Trophoblast cell (in vitro differentiated cells and primary cell): ENCODE data around the gene PLEKHA3.

Experiments used
- DNase-seq, 2 donors: peaks; one replicate each; pipeline ENCODE4 v3.0.0-alpha.2; 2016
- H2AFZ ChIP-seq: 2 replicates; pipeline ENCODE4 v1.6.1; 2013; ENCODE audit warnings: low read length, moderate library complexity, mild to moderate bottlenecking; ENCODE audit not compliant: insufficient read depth, poor library complexity
- H2AK5ac ChIP-seq: 2 replicates; pipeline ENCODE4 v1.6.1; 2013; ENCODE audit warnings: mild to moderate bottlenecking, low read length
- H2BK120ac ChIP-seq: 2 replicates; pipeline ENCODE4 v1.6.1; 2013; ENCODE audit warnings: low read length, mild to moderate bottlenecking, moderate library complexity; ENCODE audit not compliant: insufficient read depth, poor library complexity
- H2BK12ac ChIP-seq: 2 replicates; pipeline ENCODE4 v1.6.1; 2013; ENCODE audit warnings: mild to moderate bottlenecking, low read length, moderate library complexity
- H2BK5ac ChIP-seq: 2 replicates; pipeline ENCODE4 v1.6.1; 2013; ENCODE audit warnings: low read length, low read depth, moderate library complexity, mild to moderate bottlenecking; ENCODE audit not compliant: poor library complexity
- H3K14ac ChIP-seq: 2 replicates; pipeline ENCODE4 v1.6.1; 2013; ENCODE audit warnings: mild to moderate bottlenecking, low read length
- H3K18ac ChIP-seq: 2 replicates; pipeline ENCODE4 v1.6.1; 2013; ENCODE audit warnings: mild to moderate bottlenecking, low read length
- H3K23ac ChIP-seq: 2 replicates; pipeline ENCODE4 v1.6.1; 2013; ENCODE audit warnings: low read length
- H3K27ac ChIP-seq: 2 replicates; pipeline ENCODE4 v1.5.1; 2013; ENCODE audit warnings: low read depth, mild to moderate bottlenecking, inconsistent platforms, low read length, moderate library complexity
- H3K27me3 ChIP-seq: 2 replicates; pipeline ENCODE4 v1.6.1; 2013; ENCODE audit warnings: inconsistent platforms, mild to moderate bottlenecking, low read length, moderate library complexity; ENCODE audit not compliant: insufficient read depth
- H3K36me3 ChIP-seq, 2 experiments: 1 replicate in 1 of 2; 2 replicates in 1 of 2; pipeline ENCODE4 v1.6.1; 2013; ENCODE audit warnings: low read length in 2 of 2, mild to moderate bottlenecking in 2 of 2, moderate library complexity in 1 of 2; ENCODE audit not compliant: insufficient read depth in 2 of 2, control insufficient read depth in 1 of 2
- H3K4ac ChIP-seq: 2 replicates; pipeline ENCODE4 v1.6.1; 2013; ENCODE audit warnings: low read depth, mild to moderate bottlenecking, low read length, moderate library complexity
- H3K4me1 ChIP-seq, 2 experiments: 1 replicate in 1 of 2; 2 replicates in 1 of 2; pipeline ENCODE4 v1.6.1; 2013; ENCODE audit warnings: low read length in 2 of 2, mild to moderate bottlenecking in 2 of 2, moderate library complexity in 1 of 2; ENCODE audit not compliant: insufficient read depth in 2 of 2, control insufficient read depth in 1 of 2
- H3K4me2 ChIP-seq: 2 replicates; pipeline ENCODE4 v1.6.1; 2013; ENCODE audit warnings: inconsistent platforms, mild to moderate bottlenecking, low read length, moderate library complexity
- H3K4me3 ChIP-seq: 2 replicates; pipeline ENCODE4 v1.5.1; 2013; ENCODE audit warnings: mild to moderate bottlenecking, low read depth, low read length, inconsistent platforms
- H3K79me1 ChIP-seq: one replicate; pipeline ENCODE4 v1.6.1; 2013; ENCODE audit warnings: low read length
- H3K79me2 ChIP-seq: 2 replicates; pipeline ENCODE4 v1.6.1; 2013; ENCODE audit warnings: low read length, mild to moderate bottlenecking; ENCODE audit not compliant: control insufficient read depth, insufficient read depth, poor library complexity
- H3K9ac ChIP-seq: 2 replicates; pipeline ENCODE4 v1.6.1; 2013; ENCODE audit warnings: mild to moderate bottlenecking, low read length
- H3K9me3 ChIP-seq: 2 replicates; pipeline ENCODE4 v1.6.1; 2013; ENCODE audit warnings: low read depth, mild to moderate bottlenecking, control low read depth, inconsistent platforms, low read length; ENCODE audit not compliant: insufficient read depth
- H4K12ac ChIP-seq: 2 replicates; pipeline ENCODE4 v1.6.1; 2013; ENCODE audit warnings: low read depth, mild to moderate bottlenecking, low read length, moderate library complexity
- H4K8ac ChIP-seq: 2 replicates; pipeline ENCODE4 v1.6.1; 2013; ENCODE audit warnings: low read depth, mild to moderate bottlenecking, low read length, moderate library complexity
- H4K91ac ChIP-seq: one replicate; pipeline ENCODE4 v1.6.1; 2013; ENCODE audit warnings: low read depth, mild to moderate bottlenecking, low read length, moderate library complexity
- WGBS: extraction: QIAGEN DNeasy Blood & Tissue Kit; methylation state at CpG from one replicate; pipeline ENCODE4 v1.1.7; 2013; ENCODE audit warnings: missing lambda C conversion rate; ENCODE audit not compliant: insufficient read length, insufficient coverage; ENCODE audit errors: extremely low coverage; 5-methylcytosine and 5-hydroxymethylcytosine counted together

The PLEKHA3 gene

DNA sequence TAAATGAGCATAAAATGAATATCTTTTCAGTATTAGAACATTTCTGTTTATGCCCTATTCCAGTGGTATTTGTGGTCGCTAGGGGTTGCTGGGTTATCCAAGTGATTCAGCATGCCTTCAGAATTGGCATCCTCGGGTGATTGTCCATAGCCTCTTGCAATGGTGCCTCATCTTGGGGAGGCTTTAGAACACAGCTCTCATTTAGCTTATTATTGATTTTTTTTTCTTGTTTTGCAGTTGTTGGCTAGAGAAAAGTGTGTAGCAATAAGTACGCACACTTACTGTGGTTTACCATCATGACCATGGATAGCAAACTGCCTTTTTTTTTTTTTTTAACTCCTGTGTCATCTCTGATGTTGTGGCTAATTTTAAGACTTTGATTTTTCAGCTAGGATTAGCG lies 33.6 kb downstream of the PLEKHA3 start:
- Histone ChIP-seq H3K18ac (no peak overlapping the region), H2AK5ac (no peak overlapping the region), H2BK120ac (no peak overlapping the region), H3K4me1 (no peaks in the 10 kb centered on the region), H3K9ac (no peak overlapping the region), H3K4me2 (no peak overlapping the region), H3K79me2 (no peaks in the 10 kb centered on the region), H2AFZ (no peak overlapping the region), H4K12ac (no peak overlapping the region), H3K79me1 (no peaks in the 10 kb centered on the region), H3K14ac (no peak overlapping the region), H3K36me3 (peaks cover 2 to 5% of the 10 kb centered on the region in 2 experiments), H3K4ac (no peak overlapping the region), H3K27me3 (no peaks in the 10 kb centered on the region), H2BK5ac (no peak overlapping the region), H2BK12ac (no peak overlapping the region), H4K91ac (no peak overlapping the region), H3K4me3 (no peak overlapping the region), H3K23ac (no peak overlapping the region), H4K8ac (no peak overlapping the region), H3K9me3 (no peaks in the 10 kb centered on the region), H3K27ac (no peak overlapping the region)
- no peak for DNase-seq
- no CpG with 5 or more reads among the region's 4 CpGs for WGBS

DNA sequence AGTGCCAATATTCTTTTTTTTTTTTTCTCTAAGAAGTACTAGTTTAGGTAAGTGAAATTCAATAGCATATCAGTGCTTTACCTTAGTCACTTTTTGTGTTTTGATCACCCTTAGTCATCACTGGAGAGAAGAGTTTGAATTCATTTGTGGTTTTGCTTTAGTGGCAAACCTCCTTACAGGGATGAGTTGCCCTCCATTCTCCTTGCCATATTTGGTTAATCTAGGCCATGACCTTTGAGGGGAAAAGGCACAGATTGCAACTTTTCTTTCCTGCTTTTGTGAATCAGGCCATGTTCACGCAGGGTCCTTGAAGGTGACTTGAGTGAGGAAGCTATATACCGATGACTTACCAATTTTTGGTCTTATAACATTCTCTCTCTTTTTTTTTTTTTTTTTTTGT lies 34.4 kb downstream of the PLEKHA3 start:
- peaks cover 2 to 5% of the 10 kb centered on the region in 2 experiments for H3K36me3 ChIP-seq
- H3K9me3 ChIP-seq = no peaks in the 10 kb centered on the region
- H3K4ac ChIP-seq = no peak overlapping the region

DNA sequence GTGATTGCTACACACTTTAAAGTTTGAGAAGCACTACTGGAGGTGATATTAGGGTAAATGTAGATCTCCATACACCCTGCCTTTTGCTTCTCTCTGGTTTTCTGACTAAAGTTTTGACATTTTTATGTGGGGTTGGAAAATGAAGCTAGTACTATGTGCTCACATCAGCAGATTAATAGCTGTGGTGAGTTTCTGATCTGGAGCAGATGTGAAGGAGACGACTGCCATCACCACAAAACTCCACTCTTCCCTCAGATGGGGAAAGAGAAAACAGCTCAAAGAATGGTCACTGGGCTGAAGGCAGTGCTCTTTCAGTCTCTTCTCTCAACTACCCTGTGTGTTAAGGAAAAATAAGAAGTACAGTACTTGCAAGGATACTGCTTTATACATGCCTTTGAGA lies 37.2 kb downstream of the PLEKHA3 start:
- Histone ChIP-seq H3K4me2 (no peak overlapping the region), H4K8ac (no peak overlapping the region)

More for the DNA sequence above, 34.4 kb downstream of the PLEKHA3 start:
- H2BK12ac ChIP-seq = no peak overlapping the region
- H3K79me1 ChIP-seq = no peaks in the 10 kb centered on the region
- H3K14ac ChIP-seq = no peak overlapping the region
- H4K91ac ChIP-seq = no peak overlapping the region
- no peak overlapping the region for H2BK120ac ChIP-seq
- H3K4me3 ChIP-seq = no peak overlapping the region
- no peak overlapping the region for H2AK5ac ChIP-seq
- no peak for DNase-seq
- no peak overlapping the region for H3K18ac ChIP-seq
- H3K79me2 ChIP-seq = no peaks in the 10 kb centered on the region
- H2BK5ac ChIP-seq = no peak overlapping the region
- no peak overlapping the region for H2AFZ ChIP-seq
- H3K27ac ChIP-seq = no peak overlapping the region
- H3K9ac ChIP-seq = no peak overlapping the region
- no peak overlapping the region for H3K23ac ChIP-seq
- H3K27me3 ChIP-seq = no peaks in the 10 kb centered on the region
- no peak overlapping the region for H4K8ac ChIP-seq
- no peaks in the 10 kb centered on the region for H3K4me1 ChIP-seq
- no peak overlapping the region for H4K12ac ChIP-seq
- no CpG with 5 or more reads among the region's 2 CpGs for WGBS
- H3K4me2 ChIP-seq = no peak overlapping the region

DNA sequence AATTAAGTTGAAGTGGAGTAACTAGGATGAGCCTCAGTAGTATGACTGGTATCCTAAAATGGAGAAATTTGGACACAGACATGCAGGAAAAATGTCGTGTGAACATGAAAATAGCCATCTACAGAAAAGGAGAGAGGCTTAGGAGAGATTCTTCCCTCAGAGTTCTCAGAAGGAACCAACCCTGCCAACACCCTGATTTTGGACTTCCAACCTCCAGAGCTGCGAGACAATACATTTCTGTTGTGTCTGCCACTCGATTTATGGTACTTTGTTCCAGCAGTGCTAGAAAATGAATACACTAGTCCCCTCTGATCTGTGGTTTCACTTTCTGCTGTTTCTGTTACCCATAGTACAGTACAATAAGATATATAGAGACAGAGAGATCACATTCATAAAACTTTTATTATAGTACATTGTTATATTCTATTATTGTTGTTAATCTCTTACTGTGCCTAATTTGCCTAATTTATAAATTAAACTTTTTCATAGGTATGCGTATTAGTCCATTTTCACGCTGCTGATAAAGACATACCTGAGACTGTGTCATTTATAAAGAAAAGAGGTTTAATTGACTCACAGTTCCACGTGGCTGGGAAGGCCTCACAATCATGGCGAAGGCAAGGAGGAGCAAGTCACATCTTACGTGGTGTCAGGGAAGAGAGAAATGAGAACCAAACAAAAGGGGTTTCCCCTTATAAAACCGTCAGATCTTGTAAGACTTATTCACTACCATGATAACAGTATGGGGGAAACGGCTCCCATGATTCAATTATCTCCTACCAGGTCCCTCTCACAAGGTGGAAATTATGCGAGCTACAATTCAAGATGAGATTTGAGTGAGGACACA lies 41.3 kb downstream of the PLEKHA3 start:
- no peaks in the 10 kb centered on the region for H3K9me3 ChIP-seq
- no peak overlapping the region for H3K14ac ChIP-seq
- no peak overlapping the region for H2BK12ac ChIP-seq
- H3K27ac ChIP-seq = no peak overlapping the region
- no peak overlapping the region for H3K23ac ChIP-seq
- no peak overlapping the region for H2AFZ ChIP-seq
- no peak overlapping the region for H4K91ac ChIP-seq
- no peak overlapping the region for H3K9ac ChIP-seq
- peaks cover 2% of the 10 kb centered on the region for H3K79me2 ChIP-seq
- H3K4me1 ChIP-seq = peaks cover 0 to 3% of the 10 kb centered on the region in 2 experiments
- H3K4me3 ChIP-seq = no peak overlapping the region
- H2AK5ac ChIP-seq = no peak overlapping the region
- no CpG with 5 or more reads among the region's 11 CpGs for WGBS
- no peak overlapping the region for H3K18ac ChIP-seq
- no peak overlapping the region for H2BK5ac ChIP-seq
- no peak overlapping the region for H2BK120ac ChIP-seq
- no peak overlapping the region for H4K12ac ChIP-seq
- no peaks in the 10 kb centered on the region for H3K27me3 ChIP-seq
- H3K79me1 ChIP-seq = peaks cover 2% of the 10 kb centered on the region
- H3K36me3 ChIP-seq = peaks cover 2 to 5% of the 10 kb centered on the region in 2 experiments
- H4K8ac ChIP-seq = no peak overlapping the region
- H3K4ac ChIP-seq = no peak overlapping the region
- H3K4me2 ChIP-seq = no peak overlapping the region
- DNase-seq = no peak

More for the DNA sequence above, 37.2 kb downstream of the PLEKHA3 start:
- Histone ChIP-seq H3K4me1 (no peaks in the 10 kb centered on the region), H3K4ac (no peak overlapping the region), H3K9me3 (no peaks in the 10 kb centered on the region), H2BK12ac (no peak overlapping the region), H3K27me3 (no peaks in the 10 kb centered on the region), H3K14ac (no peak overlapping the region), H4K91ac (no peak overlapping the region), H2BK5ac (no peak overlapping the region), H2BK120ac (no peak overlapping the region), H3K36me3 (peaks cover 2 to 5% of the 10 kb centered on the region in 2 experiments), H3K23ac (no peak overlapping the region), H3K4me3 (no peak overlapping the region), H3K27ac (no peak overlapping the region), H2AK5ac (no peak overlapping the region), H3K79me1 (no peaks in the 10 kb centered on the region), H3K79me2 (no peaks in the 10 kb centered on the region), H3K18ac (no peak overlapping the region), H4K12ac (no peak overlapping the region), H2AFZ (no peak overlapping the region), H3K9ac (no peak overlapping the region)
- no CpG with 5 or more reads among the region's 1 CpG for WGBS
- DNase-seq = no peak
